ENCODE results near the gene MASP1.

MASP1 gene

GRCh38 chr3:187186801-187187421 lies 104.6 kb downstream of the MASP1 start:
- no peak for DNase-seq (ENCODE audit: low read depth in 2 of 2)

- no peak for DNase-seq (ENCODE audit: low read depth in 2 of 2)
These were observed 105.2 kb downstream of the MASP1 start for GRCh38 chr3:187186375-187186774.

DNA sequence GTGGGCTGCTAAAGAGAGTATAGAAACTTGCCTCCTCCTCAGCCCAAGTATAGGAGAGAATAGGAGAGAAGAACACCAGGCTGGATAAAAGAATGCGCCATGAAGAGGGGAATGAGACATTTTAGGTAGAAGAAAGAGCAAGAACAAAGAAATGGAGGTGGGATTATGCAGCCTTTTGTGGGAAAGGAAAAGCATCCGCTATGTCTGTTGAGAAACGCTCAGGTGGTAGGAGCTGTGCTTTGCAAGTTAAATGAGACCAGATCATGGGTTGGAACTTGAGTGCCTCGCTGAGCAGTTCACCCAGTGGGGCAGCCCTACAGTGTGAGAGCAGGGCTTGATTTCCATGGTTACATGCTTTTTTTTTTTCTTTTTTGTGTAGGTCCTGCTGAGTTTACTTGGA lies 105.8 kb downstream of the MASP1 start:
- no peak for DNase-seq (ENCODE audit: low read depth in 2 of 2)

Measured in stimulated activated CD8-positive, alpha-beta memory T cell treated with anti-CD3 and anti-CD28 coated beads, Interleukin-7, amount 100 ng/mL, for 1 hour (primary cell).